ENCODE data around the gene HIVEP3.

HIVEP3 gene

GRCh38 chr1:41533731-41534080 is 385.0 kb downstream of the HIVEP3 start:
- H3K9me3 ChIP-seq (ENCODE audit: control insufficient read depth, insufficient read depth, low read depth, low read length): no peaks in the 10 kb centered on the region
- ChIA-PET CTCF (interaction anchor here (1.8 kb wide), 1 partner anchor 18 kb away, joined by 8 read pairs; no protein-coding TSS in a partner anchor), POLR2A (no interaction called here)
- no peak overlapping the region for H3K4me3 ChIP-seq (ENCODE audit: low read depth, low read length)
- TF ChIP-seq ZNF280D (tag by site-specific recombination; IDR thresholded peaks at IDR 0.05) (no peak), ZNF10 (tag by site-specific recombination; IDR thresholded peaks at IDR 0.05) (no peak), ZBTB6 (tag by site-specific recombination; IDR thresholded peaks at IDR 0.05) (no peak), ZBTB10 (tag by site-specific recombination; IDR thresholded peaks at IDR 0.05) (no peak), PRDM10 (tag by site-specific recombination; IDR thresholded peaks at IDR 0.05) (no peak), ZNF148 (tag by site-specific recombination; IDR thresholded peaks at IDR 0.05; ENCODE audit: borderline replicate concordance) (no peak), ZNF585B (tag by site-specific recombination; IDR thresholded peaks at IDR 0.05) (no peak), KLF16 (tag by site-specific recombination; IDR thresholded peaks at IDR 0.05) (no peak), ZNF664 (tag by site-specific recombination; IDR thresholded peaks at IDR 0.05) (no peak), ZNF510 (tag by site-specific recombination; IDR thresholded peaks at IDR 0.05; ENCODE audit: insufficient replicate concordance) (no peak), ZBTB1 (tag by site-specific recombination; IDR thresholded peaks at IDR 0.05) (no peak), ZNF701 (tag by site-specific recombination; IDR thresholded peaks at IDR 0.05) (no peak), ZNF747 (tag by site-specific recombination; IDR thresholded peaks at IDR 0.05) (no peak), ZNF138 (tag by site-specific recombination; IDR thresholded peaks at IDR 0.05; ENCODE audit: borderline replicate concordance) (no peak), ZNF792 (tag by site-specific recombination; IDR thresholded peaks at IDR 0.05) (no peak), ZNF394 (tag by site-specific recombination; IDR thresholded peaks at IDR 0.05; ENCODE audit: borderline replicate concordance) (no peak)
- H3K36me3 ChIP-seq (ENCODE audit: control insufficient read depth in 2 of 2, insufficient read depth in 1 of 2, low read length in 2 of 2): no peaks in the 10 kb centered on the region
- H3K27ac ChIP-seq (ENCODE audit: extremely low read depth, low read depth, low read length): no peak overlapping the region
- peaks cover 14% of the 10 kb centered on the region for H3K4me1 ChIP-seq (ENCODE audit: control insufficient read depth, insufficient read depth, low read length)

All from HEK293 (cell line).